Measurements from ENCODE around the gene CRYBB2.
"Not testable (repeated sequence)": the region's sequence is repeated elsewhere in the genome, so short reads cannot be mapped to it uniquely, and the experiment has no call there.

Gene CRYBB2

GRCh38 chr22:25233706-25234105, 14.3 kb downstream of the CRYBB2 start:
- DNase-seq (ENCODE audit: low read depth) = not testable (repeated sequence)

DNA sequence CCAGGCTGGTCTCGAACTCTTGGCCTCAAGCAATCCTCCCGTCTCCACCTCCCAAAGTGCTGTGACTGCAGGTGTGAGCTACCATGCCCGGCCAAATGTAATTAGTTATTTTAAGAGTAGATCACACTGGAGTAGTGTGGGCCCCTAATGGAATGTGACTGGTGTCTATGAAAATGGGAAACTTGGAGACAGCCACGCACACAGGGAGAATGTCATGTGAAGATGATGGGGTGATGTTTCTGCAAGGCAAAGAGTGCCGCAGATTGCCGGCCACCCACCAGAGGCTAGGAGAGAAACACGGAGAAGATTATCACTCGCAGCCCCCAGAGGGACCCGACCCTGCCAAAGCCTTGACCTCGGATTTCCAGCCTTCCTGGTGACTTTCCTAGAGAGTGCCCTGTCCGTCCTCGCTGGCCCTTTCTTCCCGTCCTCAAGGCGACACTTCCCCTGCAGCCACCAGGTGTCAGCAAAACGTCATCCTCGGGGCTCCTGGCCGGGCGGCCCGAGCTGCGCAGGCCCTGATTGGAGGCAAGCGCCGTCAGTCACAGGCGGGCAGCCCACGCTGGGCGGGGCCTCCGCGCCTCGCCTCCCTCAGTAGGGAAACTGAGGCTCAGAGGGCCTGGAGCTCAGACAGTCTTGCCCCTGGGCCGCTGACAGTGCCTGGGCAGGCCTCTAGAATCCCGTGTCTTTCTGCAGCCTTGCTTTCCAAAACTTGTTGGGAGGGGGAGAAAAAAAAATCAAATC, 16.3 kb downstream of the CRYBB2 start:
- peak; percentile 38 for DNase-seq (ENCODE audit: low read depth)

- no peak for DNase-seq (ENCODE audit: low read depth)
Observed at GRCh38 chr22:25236417-25236816, 17.0 kb downstream of the CRYBB2 start.

DNA sequence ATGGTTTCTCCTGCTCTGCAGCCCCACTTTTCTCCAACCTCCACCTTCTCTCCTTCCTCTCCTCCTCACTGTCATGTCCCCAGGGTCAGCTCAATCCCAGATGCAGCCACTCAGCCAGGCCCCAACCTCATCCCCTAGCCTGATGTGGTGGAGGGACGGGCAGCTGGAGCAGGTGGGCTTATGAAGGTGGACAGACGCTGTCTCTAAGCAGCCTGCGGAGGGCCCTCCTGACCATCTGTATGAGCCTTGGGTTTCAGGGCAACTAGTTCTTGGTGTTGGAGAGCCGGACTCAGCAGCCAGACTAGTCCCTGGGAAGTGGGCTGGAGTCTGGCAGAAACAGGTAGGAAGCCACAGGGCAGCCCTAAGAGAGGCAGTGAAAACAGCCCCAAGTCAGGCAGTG, 18.1 kb downstream of the CRYBB2 start:
- no peak for DNase-seq (ENCODE audit: low read depth)

- DNase-seq (ENCODE audit: low read depth) = not testable (repeated sequence)
Observed at GRCh38 chr22:25238058-25238457, 18.6 kb downstream of the CRYBB2 start.

DNA sequence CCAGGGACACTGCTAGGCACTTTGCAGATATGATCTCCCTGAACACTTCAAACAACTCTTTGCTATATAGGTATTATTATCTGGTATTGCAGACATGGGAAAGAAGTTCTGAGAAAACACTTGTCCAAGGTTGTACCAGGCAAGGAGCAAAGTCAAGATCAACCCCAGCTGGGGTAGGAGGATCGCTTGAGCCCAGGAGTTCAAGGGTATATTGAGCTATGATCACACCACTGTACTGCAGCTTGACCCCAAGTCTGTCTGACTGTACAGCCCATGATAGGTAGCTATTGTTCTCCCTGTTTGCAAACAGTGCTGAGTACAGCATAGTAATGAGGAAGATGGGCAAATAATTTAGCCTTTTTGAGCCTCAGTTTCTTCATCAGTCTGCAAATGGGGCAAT, 35.7 kb downstream of the CRYBB2 start:
- DNase-seq (ENCODE audit: low read depth) = not testable (repeated sequence)

DNA sequence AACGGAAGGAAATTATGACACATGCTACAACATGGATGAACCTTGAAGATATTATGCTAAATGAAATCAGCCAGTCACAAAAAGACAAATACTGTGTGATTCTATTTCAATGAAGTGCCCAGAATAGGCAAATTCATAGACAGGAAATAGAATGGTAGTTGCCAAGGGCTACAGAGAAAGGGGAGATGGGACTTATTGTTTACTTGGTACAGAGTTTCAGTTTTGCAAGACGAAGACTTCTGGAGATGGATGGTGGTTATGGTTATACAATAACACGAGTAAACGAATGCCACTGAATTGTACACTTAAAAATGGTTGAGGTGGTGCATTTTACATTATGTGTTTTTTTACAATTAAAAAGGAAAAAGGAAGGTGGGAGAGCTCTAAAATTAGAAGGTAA, 48.1 kb downstream of the CRYBB2 start:
- DNase-seq (ENCODE audit: low read depth) = not testable (repeated sequence)

GRCh38 chr22:25268902-25269301, 49.5 kb downstream of the CRYBB2 start:
- not testable (repeated sequence) for DNase-seq (ENCODE audit: low read depth)

- not testable (repeated sequence) for DNase-seq (ENCODE audit: low read depth)
Observed at GRCh38 chr22:25270061-25270460, 50.6 kb downstream of the CRYBB2 start.

GRCh38 chr22:25273231-25273630, 53.8 kb downstream of the CRYBB2 start:
- DNase-seq (ENCODE audit: low read depth) = not testable (repeated sequence)

DNA sequence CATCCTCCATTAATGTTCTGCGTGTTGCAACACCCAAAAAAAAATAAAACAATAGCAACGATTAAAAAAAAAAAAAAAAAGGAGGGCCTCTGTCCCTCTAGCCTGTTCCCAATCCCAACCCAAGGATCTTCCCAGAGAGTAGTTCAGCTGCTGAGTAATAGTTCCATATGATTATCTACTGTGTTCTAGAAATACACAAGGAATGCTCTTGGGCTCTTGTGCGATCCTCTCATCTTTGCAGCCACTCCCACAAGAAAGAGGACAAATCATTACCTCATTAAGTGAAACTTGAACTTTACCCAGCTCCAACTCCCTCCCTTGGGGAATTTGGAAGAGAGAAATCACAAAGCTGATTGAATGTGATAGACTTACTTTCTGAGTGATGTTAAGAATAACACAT, 54.5 kb downstream of the CRYBB2 start:
- not testable (repeated sequence) for DNase-seq (ENCODE audit: low read depth)

- DNase-seq (ENCODE audit: low read depth) = not testable (repeated sequence)
Observed at GRCh38 chr22:25280118-25280517, 60.7 kb downstream of the CRYBB2 start.

All from stimulated activated CD8-positive, alpha-beta memory T cell treated with anti-CD3 and anti-CD28 coated beads, Interleukin-7, amount 100 ng/mL, for 24 hours (primary cell).